Prostate gland (tissue), 2 donors: Measurements from ENCODE around the gene TUBB.

Source experiments
- POLR2A ChIP-seq: fragments of 450-650 bp; IDR thresholded peaks from one replicate; pipeline ENCODE4 v1.6.1; 2016; ENCODE audit warnings: antibody characterized with exemption, mild to moderate bottlenecking
- POLR2AphosphoS5 ChIP-seq: sonication (generic); formaldehyde crosslinking; IDR thresholded peaks from one replicate; pipeline ENCODE4 v1.6.1; 2017; ENCODE audit warnings: antibody characterized with exemption
- TF ChIP-seq, protein P1 (sequence below), 4 experiments: fragments of 200-600 bp in 2 of 4; fragments of 450-650 bp in 2 of 4; sonication (generic) in 2 of 4; IDR thresholded peaks; 1 replicate in 3 of 4; 2 replicates in 1 of 4; pipeline ENCODE4 v1.5.1; 2016 to 2019; ENCODE audit warnings: antibody characterized with exemption in 4 of 4, mild to moderate bottlenecking in 2 of 4, moderate library complexity in 2 of 4

DNA sequence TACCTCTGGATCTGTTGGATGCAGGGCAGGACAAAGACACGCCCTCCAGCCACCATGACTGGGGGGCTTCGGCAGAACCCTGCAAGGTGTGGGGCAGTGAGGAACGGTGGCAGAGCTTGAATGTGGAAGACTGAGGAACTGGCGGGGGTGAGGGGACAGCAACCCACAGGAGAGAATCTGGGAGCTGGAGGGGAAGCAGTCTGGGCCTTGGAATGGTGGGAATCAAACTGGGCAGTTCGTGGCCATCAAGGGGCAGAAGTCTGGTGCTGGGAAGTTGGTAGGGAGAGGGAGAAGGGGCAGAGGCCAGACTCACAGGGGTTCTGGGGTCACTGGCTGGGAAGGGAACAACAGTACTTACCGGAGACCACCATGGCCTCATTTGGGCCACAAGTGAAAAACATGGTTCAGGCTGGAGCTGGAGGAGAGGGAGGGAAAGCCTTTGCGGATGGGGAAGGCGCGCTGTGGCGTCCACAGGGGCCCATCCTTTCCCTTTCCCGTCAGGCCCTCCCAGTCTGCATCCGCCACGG, 21.7 kb downstream of the TUBB start:
- TF ChIP-seq, protein P1, sequence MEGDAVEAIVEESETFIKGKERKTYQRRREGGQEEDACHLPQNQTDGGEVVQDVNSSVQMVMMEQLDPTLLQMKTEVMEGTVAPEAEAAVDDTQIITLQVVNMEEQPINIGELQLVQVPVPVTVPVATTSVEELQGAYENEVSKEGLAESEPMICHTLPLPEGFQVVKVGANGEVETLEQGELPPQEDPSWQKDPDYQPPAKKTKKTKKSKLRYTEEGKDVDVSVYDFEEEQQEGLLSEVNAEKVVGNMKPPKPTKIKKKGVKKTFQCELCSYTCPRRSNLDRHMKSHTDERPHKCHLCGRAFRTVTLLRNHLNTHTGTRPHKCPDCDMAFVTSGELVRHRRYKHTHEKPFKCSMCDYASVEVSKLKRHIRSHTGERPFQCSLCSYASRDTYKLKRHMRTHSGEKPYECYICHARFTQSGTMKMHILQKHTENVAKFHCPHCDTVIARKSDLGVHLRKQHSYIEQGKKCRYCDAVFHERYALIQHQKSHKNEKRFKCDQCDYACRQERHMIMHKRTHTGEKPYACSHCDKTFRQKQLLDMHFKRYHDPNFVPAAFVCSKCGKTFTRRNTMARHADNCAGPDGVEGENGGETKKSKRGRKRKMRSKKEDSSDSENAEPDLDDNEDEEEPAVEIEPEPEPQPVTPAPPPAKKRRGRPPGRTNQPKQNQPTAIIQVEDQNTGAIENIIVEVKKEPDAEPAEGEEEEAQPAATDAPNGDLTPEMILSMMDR (IDR thresholded peaks at IDR 0.05): no peak
- TF ChIP-seq POLR2A (no peak), POLR2AphosphoS5 (no peak)
